Measurements from ENCODE around the gene CD302.

DNA sequence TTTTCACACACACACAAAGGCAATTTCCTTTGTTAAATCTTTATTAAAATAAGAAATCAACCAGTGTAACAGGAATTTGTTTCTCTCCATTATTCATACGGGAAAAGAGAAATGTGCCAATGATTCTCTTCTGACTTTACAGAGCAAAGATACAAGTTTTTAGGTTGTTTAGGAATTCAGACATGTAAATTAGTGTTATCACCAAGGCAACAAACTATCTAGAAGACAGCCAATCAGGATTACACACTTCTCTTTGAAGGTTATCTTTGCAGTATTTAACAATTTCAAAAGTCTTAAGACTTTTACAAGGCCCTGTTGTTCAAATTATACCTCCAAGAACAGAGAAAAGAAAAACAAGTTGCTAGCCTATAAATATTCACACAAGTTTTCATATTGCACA is 14.5 kb downstream of the CD302 start:
- TF ChIP-seq EZH2phosphoT487 (conservative IDR thresholded peaks at IDR 0.05; ENCODE audit: low read length): no peak
- TF ChIP-seq, protein P1, sequence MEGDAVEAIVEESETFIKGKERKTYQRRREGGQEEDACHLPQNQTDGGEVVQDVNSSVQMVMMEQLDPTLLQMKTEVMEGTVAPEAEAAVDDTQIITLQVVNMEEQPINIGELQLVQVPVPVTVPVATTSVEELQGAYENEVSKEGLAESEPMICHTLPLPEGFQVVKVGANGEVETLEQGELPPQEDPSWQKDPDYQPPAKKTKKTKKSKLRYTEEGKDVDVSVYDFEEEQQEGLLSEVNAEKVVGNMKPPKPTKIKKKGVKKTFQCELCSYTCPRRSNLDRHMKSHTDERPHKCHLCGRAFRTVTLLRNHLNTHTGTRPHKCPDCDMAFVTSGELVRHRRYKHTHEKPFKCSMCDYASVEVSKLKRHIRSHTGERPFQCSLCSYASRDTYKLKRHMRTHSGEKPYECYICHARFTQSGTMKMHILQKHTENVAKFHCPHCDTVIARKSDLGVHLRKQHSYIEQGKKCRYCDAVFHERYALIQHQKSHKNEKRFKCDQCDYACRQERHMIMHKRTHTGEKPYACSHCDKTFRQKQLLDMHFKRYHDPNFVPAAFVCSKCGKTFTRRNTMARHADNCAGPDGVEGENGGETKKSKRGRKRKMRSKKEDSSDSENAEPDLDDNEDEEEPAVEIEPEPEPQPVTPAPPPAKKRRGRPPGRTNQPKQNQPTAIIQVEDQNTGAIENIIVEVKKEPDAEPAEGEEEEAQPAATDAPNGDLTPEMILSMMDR (IDR thresholded peaks at IDR 0.05; ENCODE audit: insufficient read depth, low read length, poor library complexity, severe bottlenecking): no peak

Data from SU-DHL-6 (cell line).